ENCODE data around the gene ABI2. TPM values are rescaled to one million over a fixed set of nuclear protein-coding genes. Genes with fewer than 3 reads are reported as not detected.
"Not testable (repeated sequence)": the region's sequence is repeated elsewhere in the genome, so short reads cannot be mapped to it uniquely, and the experiment has no call there.

Gene ABI2
- total RNA-seq, 1 donor from 2014 or later, result 27.0 TPM

DNA sequence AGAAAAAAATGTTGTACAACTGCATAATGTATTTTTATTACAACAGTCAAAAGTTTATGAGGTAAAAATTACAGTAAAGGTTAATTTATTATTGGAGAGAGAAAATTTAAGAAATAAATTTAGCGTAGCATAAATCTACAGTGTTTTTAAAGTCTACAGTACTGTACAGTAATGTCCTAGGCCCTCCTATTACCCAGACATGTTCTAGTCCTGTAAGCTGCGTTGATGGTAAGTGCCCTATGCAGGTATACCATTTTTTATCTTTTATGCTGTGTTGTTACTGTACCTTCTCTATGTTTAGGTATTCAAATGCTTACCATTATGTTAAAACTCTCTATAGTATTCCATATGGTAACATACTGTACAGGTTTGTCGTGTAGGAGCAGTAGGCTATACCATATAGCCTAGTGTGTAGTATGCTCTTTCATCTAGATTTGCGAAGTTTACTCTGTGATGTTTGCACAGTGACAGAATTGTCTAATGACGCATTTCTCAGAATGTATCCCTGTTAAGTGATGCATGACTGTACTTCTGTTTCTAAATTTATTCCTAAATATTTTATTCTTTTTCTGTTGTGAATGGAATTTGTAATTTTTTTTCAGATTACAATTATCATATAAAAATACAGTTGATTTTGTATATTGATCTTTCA is 24.5 kb downstream of the ABI2 start:
- intact Hi-C loops (cut with micrococcal nuclease), result no loop called here

DNA sequence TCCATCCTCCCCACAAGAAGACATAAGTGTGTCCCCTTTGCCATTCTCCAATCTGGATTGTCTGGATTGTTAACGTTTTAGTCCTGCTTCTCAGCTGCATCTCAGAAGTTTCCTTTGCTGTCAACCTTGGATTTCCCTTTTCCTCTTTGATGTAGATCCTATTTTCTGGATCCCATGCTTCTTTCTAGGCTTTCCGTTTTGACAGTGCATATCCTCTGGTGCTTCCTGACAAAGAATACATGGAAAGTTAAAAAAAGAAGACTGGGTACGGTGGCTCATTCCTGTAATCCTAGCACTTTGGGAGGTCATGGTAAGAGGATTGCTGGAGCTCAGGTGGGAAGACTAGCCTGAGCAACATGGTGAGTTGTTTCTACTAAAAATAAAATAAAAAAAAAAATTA is 26.8 kb downstream of the ABI2 start:
- intact Hi-C loops (cut with micrococcal nuclease), result no loop called here

DNA sequence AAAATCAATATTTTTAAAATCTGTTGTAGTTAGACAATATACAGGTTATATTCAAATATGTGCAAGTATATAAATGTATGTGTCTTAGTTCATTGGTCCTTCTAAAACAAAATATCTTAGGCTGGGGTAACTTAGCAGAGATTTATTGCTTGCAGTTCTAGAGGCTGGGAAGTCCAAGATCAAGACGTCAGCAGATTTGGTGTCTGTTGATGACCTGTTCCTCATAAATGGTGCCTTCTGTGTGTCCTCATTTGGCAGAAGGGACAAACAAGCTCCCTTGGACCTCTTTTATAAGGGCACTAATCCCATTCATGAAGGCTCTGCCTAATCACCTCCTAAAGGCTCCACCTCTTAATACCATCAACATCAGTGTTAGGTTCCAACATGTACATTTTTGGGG is 31.3 kb downstream of the ABI2 start:
- intact Hi-C loops (cut with micrococcal nuclease), result no loop called here

DNA sequence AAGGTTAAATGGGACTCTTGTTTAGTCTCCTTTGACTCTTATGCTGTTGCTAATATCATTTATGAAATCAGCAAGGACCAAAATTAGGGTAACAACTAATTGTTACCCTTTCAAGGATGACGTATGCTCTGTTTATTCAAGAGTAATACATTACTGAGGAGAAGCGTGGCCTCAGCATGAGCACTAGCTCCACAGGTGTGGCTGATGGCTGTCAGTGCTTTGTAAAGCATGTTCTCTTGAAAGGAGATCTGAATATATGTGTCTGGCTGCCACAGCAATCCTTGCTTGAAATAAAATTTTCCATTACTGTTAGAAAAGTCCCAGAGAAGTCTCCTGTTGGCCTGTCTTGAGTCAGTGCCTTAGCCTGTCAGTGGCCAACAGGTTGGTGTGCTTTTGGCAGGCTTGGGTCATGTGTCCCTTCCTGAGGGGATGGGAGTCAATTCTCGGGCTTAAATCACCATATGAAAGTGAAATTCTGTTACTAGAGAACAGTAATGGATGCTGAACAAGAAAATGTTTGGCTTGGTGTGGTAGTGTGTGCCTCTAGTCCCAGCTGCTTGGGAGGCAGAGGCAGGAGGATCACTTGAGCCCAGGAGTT is 32.7 kb downstream of the ABI2 start:
- intact Hi-C loops (cut with micrococcal nuclease), result no loop called here

DNA sequence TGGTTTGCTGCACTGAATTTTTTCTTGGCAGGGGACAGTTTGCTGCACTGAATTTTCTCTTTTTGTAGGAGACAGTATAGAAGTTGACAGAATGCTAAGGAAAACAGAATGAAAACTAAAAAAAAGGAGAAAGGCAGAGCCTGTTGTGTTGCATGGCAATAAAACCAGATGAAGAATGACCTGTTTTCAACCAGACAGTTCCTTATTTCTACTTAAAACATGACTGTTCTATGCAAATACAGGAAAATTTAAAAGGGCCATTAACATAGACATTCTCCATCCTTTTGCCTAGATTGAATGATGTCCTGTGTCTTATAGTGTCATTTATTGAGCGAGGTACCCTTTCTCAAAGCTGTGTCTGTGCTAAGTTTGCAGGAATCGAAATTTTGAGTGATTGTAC is 33.3 kb downstream of the ABI2 start:
- intact Hi-C loops (cut with micrococcal nuclease), result no loop called here

DNA sequence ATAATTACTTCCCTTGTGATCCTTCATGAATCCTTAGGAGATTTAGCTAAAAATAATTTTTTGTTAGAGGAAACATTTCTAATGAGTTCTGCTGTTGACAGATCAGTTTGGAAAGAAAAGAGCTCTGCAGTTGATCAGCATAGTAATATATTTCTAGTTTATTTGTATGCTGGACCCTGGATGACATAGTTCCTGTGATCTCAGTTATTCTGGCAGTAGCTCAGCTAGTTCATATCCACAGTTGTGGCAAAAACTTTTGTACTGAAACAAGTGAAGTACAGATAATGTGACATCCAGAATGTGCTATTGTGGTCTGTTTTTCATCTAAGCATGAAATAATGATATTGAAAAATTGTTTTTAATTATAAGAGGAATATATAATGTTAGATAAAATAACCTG is 33.7 kb downstream of the ABI2 start:
- intact Hi-C loops (cut with micrococcal nuclease), result no loop called here

DNA sequence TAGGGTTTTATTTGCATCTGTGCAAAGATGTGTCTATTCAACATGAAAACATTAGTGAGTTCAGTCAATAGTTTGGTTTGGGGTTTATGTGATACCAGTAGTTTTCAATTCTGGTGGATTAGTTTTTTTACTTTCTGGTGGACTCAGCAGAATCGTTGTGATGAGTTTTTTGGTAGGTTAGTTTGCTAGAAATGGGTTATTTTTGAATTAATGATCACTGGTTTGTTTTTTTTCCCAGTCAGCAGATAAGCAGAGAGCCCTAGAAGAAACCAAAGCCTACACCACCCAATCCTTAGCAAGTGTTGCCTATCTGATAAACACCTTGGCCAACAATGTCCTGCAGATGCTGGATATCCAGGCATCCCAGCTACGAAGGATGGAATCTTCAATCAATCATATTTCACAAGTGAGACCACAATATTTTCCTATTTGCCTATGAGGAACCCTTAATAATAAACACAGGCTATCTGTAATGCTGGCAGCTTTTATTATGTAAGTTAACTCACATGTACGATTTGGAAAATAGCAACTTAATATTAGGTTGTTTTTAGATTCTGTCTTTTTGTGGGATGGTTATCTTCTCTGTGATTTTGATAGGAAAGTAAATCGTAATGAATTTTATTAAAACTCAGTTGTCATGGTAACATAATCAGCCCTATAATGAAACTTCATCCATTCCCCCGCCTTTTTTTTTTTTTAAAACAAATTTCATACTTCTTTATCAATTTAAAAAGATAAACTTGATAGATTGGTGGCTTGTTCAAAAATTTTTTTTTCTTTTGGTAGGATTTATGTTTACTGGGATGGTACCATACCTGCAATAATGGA is 38.7 kb downstream of the ABI2 start:
- intact Hi-C loops (cut with micrococcal nuclease), result no loop called here

DNA sequence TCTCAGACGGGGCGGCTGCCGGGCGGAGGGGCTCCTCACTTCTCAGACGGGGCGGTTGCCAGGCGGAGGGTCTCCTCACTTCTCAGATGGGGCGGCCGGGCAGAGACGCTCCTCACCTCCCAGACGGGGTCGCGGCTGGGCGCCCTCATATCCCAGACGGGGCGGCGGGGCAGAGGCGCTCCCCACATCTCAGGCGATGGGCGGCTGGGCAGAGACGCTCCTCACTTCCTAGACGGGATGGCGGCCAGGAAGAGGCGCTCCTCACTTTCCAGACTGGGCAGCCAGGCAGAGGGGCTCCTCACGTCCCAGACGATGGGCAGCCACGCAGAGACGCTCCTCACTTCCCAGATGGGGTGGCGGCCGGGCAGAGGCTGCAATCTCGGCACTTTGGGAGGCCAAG is 44.5 kb downstream of the ABI2 start:
- intact Hi-C loops (cut with micrococcal nuclease), result not testable (repeated sequence)

DNA sequence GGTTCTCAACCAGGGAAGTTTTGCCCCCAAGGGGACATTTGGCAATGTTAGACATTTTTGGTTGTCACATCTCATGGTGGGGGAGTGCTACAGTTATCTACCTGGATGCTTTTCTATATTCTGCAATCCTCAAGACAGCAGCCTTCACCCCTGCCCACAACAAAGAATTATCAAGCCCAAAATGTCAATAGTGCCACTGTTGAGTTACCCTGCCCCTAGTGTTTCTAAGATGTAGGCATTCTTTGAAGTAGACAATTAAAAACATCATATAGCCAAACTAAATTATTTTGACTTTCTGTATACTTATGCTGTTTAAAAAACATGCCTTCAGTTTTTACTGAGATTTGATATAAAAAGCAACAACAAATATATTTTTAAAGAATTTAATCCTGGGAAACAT is 48.0 kb downstream of the ABI2 start:
- intact Hi-C loops (cut with micrococcal nuclease), result no loop called here

DNA sequence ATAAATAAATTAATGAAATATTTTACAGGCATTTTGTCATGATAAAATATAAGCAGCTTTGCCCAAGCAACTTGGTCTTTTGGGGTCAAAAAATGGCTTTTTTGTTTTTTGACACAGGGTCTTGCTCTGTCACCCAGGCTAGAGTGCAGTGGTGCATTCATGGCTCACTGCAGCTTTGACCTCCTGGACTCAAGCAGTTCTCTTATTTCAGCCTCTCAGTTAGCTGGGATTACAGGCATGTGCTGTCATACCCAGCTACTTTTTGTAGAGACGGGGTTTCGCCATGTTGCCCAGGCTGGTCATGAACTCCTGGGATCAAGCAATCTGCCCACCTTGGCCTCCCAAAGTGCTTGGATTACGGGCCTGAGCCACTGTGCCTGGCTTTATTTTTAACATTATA is 51.0 kb downstream of the ABI2 start:
- intact Hi-C loops (cut with micrococcal nuclease), result no loop called here

DNA sequence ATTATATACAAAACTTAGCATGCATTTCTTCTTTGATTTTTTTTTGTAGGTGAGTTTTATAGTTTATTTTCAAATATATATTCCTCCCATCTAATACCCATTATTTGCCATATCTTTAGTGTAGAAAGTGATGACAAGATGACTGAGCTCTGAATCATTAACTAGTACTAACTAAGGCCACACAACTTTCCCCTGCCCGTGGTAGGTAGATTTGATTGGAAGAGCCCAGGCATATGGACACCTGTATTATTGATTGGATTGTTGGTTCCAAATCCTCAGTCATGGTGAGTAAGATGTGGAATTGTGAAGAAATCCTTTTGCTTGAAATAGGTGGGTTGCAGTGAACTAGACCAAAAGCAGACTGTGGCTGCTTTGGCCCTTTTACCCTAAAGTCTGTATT is 54.8 kb downstream of the ABI2 start:
- intact Hi-C loops (cut with micrococcal nuclease), result no loop called here

DNA sequence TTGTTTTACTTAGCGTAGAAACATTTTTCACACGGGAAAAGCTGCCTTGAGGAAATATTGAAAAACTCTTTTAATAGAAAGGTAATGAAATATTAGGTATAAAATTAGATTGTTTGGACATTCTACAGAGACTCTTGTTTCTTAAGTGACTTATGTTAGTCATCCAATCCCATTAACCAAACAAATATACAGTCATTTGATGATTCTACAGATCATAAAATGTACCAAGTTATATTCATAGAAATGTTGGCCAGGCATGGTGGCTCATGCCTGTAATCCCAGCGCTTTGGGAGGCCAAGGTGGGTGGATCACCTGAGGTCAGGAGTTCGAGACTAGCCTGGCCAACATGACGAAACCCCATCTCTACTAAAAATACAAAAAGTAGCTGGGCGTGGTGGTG is 60.0 kb downstream of the ABI2 start:
- intact Hi-C loops (cut with micrococcal nuclease), result not testable (repeated sequence)

DNA sequence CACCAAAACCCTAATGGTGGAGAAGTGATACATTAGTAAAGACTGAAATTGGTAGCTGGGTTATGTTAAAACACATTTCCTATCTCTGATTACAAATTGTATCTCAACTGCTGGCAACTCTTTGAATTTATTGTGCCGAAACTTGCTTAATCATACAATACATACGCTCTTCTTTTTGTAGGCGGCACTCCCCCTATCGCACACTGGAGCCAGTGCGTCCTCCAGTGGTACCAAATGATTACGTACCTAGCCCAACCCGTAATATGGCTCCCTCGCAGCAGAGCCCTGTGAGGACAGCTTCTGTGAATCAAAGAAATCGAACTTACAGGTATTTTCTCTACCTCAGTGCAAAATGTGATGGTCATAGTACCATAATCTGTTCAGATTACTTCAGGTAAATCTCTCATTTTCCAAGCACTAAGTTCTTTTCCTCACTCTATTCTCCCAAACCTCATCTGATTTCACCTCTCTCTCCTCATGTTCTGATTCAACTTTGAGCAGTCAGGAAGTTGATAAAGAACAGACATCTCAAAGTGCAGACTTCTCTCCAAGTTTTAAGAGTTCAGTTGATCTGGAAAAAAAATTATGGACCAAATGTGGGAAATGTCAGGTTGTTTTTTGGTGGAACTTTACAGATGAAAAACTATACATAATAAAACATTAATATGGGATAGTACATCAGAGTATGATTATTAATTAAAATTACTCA is 66.5 kb downstream of the ABI2 start:
- intact Hi-C loops (cut with micrococcal nuclease), result no loop called here

DNA sequence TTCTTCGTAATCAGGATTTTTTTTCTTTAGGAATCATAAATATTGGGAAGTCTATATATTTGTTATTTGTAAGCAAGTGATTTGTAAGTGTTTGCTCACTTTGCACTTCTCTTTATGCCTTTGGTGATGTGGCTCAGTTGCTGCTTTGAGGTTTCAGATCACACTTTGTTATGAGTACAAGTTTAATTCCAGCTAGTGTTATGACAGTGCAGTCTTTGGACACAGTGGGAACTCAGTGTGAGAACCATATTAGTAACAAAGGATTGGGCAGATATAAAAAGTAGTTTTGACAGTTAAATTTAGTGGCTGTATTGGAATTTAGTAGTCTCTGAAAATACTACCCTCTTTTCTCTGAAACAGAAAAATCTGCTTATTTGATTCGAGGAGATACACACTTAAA is 67.7 kb downstream of the ABI2 start:
- intact Hi-C loops (cut with micrococcal nuclease), result no loop called here

DNA sequence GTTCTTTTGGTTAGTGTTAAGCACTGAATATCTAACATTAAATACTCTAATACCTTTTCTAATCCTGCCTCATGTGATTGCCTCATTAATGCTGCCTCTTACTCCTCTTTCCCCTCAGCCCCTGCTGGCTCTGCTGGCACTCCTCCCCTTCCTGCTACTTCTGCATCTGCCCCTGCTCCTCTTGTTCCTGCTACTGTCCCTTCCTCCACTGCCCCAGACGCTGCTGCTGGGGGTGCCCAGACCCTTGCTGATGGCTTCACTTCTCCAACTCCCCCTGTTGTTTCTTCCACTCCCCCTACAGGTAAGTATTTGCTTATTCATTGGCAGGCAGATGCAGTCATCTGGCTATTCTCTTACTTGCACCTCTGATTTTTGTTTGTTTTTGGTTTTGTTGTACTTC is 68.5 kb downstream of the ABI2 start:
- intact Hi-C loops (cut with micrococcal nuclease), result no loop called here

DNA sequence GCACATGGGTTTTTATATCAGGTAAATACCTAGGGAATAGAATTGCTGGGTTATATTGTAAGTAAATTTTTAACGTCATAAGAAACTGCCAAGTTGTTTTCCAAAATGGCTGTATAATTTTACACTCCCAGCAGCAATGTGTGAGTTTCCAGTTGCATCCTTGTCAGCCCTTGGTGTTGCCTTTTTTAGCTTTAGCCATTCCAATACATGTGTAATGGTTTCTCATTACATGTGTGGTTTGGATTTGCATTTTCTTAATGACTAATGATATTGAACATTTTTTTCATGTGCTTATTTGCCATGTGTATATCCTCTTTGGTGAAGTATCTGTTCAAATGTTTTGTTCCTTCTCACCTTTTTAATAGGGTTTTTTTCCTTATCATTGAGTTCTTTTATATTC is 70.8 kb downstream of the ABI2 start:
- intact Hi-C loops (cut with micrococcal nuclease), result no loop called here

DNA sequence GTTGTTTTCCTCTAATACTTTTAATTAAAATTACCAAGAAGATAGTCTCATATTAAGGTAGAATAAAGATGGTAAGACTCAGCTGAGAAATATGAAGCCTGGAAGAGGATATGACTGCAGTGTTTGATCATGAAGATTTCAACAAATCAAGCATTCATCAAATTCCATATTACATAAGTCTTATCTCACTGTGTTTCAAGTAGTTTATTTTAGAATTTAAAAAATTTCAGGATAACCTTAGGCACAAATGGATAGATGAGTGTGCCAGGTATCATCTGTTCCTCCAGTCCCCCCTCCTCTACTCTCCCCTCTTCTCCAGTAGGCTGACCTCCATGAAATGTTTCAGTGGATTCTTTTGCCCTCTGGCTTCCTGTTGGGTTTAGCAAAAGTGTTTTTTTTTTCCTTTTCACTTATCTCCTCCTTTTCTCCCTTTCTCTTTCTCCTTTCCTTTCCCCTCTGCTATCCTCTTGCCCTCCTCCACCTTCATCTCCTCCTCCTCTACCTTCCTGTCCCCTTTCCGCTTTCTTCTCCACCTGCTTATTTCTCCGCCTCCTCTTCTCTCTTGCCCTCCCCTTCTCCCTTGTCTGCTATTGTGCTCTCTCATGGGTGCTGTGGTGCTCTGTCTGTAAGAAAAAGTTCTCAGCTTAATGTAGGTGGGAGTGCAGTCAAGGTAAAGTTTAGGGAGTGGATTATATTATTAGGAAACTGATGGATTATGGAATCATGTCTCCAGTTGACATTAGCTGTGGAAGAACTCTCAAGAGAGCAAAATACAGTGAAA is 72.8 kb downstream of the ABI2 start:
- intact Hi-C loops (cut with micrococcal nuclease), result no loop called here

DNA sequence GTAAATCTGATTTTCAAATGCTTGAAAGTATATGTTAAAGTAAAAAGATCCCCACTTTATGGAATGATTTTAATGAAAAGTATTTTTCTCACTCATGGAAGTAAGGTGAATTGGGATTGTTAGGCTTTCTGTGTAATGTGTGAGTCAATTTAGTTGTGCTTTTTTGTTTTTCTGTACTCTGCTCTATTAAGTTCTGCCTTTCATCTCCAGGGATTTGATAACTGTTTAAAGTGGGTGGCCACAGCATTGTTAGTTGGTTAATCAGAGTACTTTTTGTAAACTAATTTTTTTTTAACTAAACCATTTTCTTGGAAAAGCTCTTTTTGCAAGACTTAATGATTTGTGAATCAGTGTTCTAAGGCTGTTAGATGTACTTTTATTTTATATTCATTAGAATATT is 76.8 kb downstream of the ABI2 start:
- intact Hi-C loops (cut with micrococcal nuclease), result no loop called here

DNA sequence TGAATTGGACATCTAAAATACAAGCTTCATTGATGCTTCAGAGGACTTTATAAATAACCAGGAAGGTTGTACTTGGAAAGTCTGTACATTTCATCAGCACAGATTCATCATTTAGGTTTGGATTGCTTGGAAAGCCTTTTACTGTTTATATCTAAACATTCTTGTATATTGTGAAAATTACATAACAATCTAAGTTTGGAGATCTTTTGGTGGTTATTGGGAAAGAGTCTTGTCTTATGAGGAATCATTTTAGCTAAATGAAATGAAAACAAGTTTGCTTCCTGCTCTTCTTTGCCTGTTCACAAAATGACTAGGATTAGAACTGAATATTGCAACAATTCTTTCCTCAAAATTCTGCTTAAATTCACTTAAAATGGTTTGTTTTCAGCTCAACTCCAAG is 79.3 kb downstream of the ABI2 start:
- intact Hi-C loops (cut with micrococcal nuclease), result no loop called here

DNA sequence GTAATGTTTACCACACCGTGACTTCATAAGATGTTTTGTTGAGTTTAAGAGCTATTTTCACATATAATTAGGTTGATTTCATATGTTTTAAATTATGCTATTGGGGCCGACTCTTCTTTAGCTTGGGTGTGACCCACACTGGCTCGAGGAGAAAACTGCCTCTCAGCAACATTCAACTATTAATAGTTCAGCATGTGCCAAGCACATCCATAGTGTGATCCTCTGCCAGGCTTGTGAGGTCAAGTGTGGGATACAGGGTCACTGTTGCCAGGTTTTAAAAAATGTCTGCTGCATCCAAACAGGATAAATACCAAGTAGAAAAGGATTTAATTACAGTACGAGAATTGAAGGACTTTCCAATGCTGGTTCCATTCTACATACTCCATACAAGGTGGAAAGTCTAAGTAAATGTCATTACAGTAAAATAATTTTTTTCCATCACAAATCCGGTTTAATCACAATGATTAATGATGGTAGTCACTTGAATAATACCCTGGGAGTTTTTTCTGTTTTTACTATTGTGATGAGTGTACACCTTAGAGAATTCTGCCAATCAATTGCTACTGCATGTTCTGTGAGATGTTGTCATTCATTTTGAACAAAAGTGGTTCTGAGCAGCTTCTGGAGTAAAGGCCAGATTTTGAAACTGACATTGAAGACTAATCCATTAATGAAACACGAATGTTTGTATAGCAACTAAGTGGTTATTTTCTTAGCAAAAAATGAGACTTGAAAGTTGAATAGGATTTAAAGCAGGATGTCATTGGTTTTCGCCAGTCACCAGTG is 84.5 kb downstream of the ABI2 start:
- intact Hi-C loops (cut with micrococcal nuclease), result no loop called here

DNA sequence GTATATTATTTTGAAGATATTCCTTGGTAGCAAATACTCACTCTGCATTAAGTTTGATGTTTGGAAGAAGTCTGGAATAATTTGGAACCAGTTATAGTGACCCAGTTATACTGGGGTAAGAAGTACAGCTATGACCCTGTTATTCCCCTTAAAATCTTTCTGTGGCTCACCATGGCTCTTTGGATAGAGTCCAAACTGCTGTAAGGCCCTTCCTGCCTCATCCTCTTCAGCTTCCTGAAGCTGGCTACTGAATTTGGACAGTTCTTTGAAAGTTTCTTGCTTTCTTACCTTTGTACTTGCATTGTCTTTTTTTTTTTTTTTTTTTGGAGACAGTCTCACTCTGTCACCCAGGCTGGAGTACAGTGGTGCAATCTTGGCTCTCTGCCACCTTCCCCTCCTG is 85.6 kb downstream of the ABI2 start:
- intact Hi-C loops (cut with micrococcal nuclease), result no loop called here

All from T-helper 2 cell treated with Interferon-gamma antibody and Interleukin-4, amounts not matched to agents 100 ng/mL and 5 ng/mL, for 36 hours (primary cell).